ENCODE data around the gene DAPP1. TPM values are rescaled to one million over a fixed set of nuclear protein-coding genes. Genes with fewer than 3 reads are reported as not detected.
A peak's percentile ranks its signal among the peaks of the same experiment; 100 is the strongest.

The DAPP1 gene
- total and polyA plus RNA-seq, 8 donors = 0.45 to 72.4 (median 8.5) TPM

DNA sequence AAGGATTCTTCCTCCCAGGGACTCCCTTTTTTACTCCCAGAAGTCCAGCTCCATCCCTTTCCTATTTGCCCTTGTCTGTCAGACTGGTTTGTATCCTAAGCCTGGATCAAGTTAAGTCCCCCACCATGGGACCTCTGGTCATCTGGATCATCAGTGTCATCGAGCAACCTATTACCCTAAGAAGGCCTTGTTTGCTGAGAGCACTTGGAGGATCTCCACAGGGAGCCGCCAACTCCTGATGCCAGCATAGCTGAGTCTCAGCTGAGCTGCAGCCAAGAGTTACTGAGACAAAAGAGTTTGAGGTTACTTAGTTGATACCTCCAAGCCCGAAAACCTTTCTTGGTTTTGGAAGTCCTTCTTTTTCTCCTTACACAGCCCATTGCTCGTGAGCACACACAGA is 10.1 kb upstream of the DAPP1 start:
- Histone ChIP-seq H3K9me3 (no peaks in the 10 kb centered on the region), H3K27ac (no peak overlapping the region), H3K27me3 (no peaks in the 10 kb centered on the region), H3K36me3 (no peaks in the 10 kb centered on the region), H3K4me1 (peaks cover 0 to 9% (median 2%) of the 10 kb centered on the region in 4 donors), H3K4me3 (no peak overlapping the region)
- intact Hi-C loops (cut with DNase I; ENCODE audit: low total_unique reads) = no loop called here
- no peak for DNase-seq
- 50 to 80% (median 69%) methylated on average over 4 of the region's 4 CpGs for WGBS, 5 donors
- TF ChIP-seq POLR2AphosphoS5 (IDR thresholded peaks at IDR 0.05) (no peak), POLR2A (IDR thresholded peaks at IDR 0.05) (no peak), EP300 (IDR thresholded peaks at IDR 0.05) (no peak)
- TF ChIP-seq, protein P1, sequence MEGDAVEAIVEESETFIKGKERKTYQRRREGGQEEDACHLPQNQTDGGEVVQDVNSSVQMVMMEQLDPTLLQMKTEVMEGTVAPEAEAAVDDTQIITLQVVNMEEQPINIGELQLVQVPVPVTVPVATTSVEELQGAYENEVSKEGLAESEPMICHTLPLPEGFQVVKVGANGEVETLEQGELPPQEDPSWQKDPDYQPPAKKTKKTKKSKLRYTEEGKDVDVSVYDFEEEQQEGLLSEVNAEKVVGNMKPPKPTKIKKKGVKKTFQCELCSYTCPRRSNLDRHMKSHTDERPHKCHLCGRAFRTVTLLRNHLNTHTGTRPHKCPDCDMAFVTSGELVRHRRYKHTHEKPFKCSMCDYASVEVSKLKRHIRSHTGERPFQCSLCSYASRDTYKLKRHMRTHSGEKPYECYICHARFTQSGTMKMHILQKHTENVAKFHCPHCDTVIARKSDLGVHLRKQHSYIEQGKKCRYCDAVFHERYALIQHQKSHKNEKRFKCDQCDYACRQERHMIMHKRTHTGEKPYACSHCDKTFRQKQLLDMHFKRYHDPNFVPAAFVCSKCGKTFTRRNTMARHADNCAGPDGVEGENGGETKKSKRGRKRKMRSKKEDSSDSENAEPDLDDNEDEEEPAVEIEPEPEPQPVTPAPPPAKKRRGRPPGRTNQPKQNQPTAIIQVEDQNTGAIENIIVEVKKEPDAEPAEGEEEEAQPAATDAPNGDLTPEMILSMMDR (IDR thresholded peaks at IDR 0.05) = no peak

DNA sequence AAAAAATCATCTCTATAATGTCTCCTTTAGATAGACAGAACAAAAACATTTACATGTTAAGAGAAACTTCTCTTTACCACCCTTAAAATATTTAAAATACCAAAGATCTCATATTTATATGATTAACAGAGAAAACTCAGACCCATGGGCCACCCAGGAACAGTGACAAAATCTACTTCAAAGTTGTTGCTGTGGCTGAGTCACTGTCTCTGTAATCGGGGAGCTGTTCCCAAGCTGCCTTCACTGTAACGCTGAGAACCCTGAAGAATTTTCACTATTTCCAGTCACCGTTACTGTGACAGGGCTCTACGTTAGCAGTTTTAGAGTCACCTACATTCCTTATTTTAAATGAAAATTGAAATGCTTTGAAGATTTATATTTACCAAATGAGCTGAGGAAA is 9.0 kb upstream of the DAPP1 start:
- 63 to 77% (median 74%) methylated on average over 4 of the region's 4 CpGs for WGBS, 5 donors

DNA sequence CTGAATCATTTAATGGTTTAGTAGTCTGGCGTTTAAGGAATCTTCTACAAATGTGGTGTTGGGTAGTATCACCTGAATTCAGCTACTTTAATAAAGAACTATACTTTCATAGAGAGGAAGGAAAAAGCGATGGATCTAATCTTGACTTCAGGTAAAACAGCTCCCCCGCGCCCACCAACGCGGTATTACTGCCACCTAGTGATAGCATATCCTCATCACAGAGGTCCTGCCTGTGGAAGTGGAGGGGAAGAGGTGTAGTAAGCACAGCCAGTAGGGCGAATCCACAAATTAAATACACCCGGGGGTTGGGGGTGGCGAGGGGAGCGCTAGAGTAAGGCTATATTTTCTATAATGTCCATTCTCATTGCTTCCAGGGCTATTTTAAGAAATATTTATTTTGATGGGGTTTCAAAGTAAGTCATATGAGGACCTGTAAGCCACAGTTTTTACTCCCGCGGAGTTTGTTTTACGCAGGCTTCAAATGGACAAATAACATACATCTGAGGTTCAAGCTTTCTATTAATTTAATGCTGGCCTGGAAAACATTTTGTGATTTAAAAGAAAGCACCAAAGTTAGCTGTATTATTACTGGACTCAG is 8.3 kb upstream of the DAPP1 start:
- no peaks in the 10 kb centered on the region for H3K9me3 ChIP-seq
- H3K36me3 ChIP-seq = no peaks in the 10 kb centered on the region
- no peaks in the 10 kb centered on the region for H3K27me3 ChIP-seq
- no peak for TF ChIP-seq POLR2A (IDR thresholded peaks at IDR 0.05)
- no peak for TF ChIP-seq POLR2AphosphoS5 (IDR thresholded peaks at IDR 0.05)
- TF ChIP-seq EP300 (IDR thresholded peaks at IDR 0.05) = no peak
- TF ChIP-seq, protein P1 (IDR thresholded peaks at IDR 0.05) = peak in 5 of 7 experiments; percentile 37 to 58 (median 42)
- intact Hi-C loops (cut with DNase I; ENCODE audit: low total_unique reads) = no loop called here
- no peak overlapping the region for H3K4me3 ChIP-seq
- peak; percentile 71 to 73 for DNase-seq
- H3K4me1 ChIP-seq = peaks cover 0 to 8% (median 2%) of the 10 kb centered on the region in 4 donors
- WGBS, 5 donors = 22 to 33% (median 24%) methylated on average over 13 of the region's 13 CpGs
- H3K27ac ChIP-seq = no peak overlapping the region

More for the DNA sequence above, 9.0 kb upstream of the DAPP1 start:
- H3K9me3 ChIP-seq = no peaks in the 10 kb centered on the region
- no peak overlapping the region for H3K27ac ChIP-seq
- H3K36me3 ChIP-seq = no peaks in the 10 kb centered on the region
- H3K27me3 ChIP-seq = no peaks in the 10 kb centered on the region
- TF ChIP-seq POLR2AphosphoS5 (IDR thresholded peaks at IDR 0.05) (no peak), EP300 (IDR thresholded peaks at IDR 0.05) (no peak), POLR2A (IDR thresholded peaks at IDR 0.05) (no peak)
- TF ChIP-seq, protein P1 (IDR thresholded peaks at IDR 0.05) = no peak
- no peak for DNase-seq
- H3K4me3 ChIP-seq = no peak overlapping the region
- peaks cover 0 to 9% (median 2%) of the 10 kb centered on the region in 4 donors for H3K4me1 ChIP-seq
- intact Hi-C loops (cut with DNase I; ENCODE audit: low total_unique reads) = no loop called here

DNA sequence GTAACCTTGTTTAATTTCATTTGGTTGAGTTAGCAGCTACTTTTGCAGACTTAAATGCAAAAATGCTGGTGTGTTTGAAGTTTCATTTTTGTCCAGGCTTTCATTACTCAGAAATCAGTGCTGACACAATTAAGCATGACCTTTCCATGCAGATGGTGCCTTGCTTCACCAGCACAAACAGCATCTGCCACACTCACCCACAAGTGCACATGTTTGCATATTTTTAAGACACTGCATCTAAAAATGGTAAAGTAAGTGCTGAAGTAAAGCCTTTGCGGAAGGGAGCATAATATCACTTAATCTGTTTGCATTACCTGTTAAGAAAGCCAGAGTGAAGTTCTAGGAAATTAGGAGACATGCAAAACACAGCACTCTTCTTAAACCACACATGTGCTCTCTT is 7.3 kb upstream of the DAPP1 start:
- no peaks in the 10 kb centered on the region for H3K27me3 ChIP-seq
- 57 to 81% (median 61%) methylated on average over 1 of the region's 1 CpG for WGBS, 5 donors
- H3K36me3 ChIP-seq = no peaks in the 10 kb centered on the region
- no peak overlapping the region for H3K4me3 ChIP-seq
- peak in 1 of 2 donors; percentile 5 for DNase-seq
- H3K9me3 ChIP-seq = no peaks in the 10 kb centered on the region
- H3K27ac ChIP-seq = no peak overlapping the region
- no peak for TF ChIP-seq POLR2AphosphoS5 (IDR thresholded peaks at IDR 0.05)
- TF ChIP-seq, protein P1 (IDR thresholded peaks at IDR 0.05) = no peak
- H3K4me1 ChIP-seq = peaks cover 0 to 5% (median 2%) of the 10 kb centered on the region in 4 donors
- intact Hi-C loops (cut with DNase I; ENCODE audit: low total_unique reads) = no loop called here
